Testis (tissue), 2 donors: ENCODE results near the gene PAPOLG.

Experiments used
- POLR2A ChIP-seq: fragments of 450-650 bp; IDR thresholded peaks from one replicate; pipeline ENCODE4 v1.6.1; 2017; ENCODE audit warnings: antibody characterized with exemption, mild to moderate bottlenecking, moderate library complexity
- TF ChIP-seq, protein P1 (sequence below), 3 experiments: fragments of 450-650 bp in 2 of 3; fragments of 200-600 bp in 1 of 3; sonication (generic) in 1 of 3; IDR thresholded peaks; one replicate each; pipeline ENCODE4 v1.5.1; 2016 to 2019; ENCODE audit warnings: antibody characterized with exemption in 3 of 3, mild to moderate bottlenecking in 2 of 3, moderate library complexity in 1 of 3

- no peak for TF ChIP-seq POLR2A
- TF ChIP-seq, protein P1, sequence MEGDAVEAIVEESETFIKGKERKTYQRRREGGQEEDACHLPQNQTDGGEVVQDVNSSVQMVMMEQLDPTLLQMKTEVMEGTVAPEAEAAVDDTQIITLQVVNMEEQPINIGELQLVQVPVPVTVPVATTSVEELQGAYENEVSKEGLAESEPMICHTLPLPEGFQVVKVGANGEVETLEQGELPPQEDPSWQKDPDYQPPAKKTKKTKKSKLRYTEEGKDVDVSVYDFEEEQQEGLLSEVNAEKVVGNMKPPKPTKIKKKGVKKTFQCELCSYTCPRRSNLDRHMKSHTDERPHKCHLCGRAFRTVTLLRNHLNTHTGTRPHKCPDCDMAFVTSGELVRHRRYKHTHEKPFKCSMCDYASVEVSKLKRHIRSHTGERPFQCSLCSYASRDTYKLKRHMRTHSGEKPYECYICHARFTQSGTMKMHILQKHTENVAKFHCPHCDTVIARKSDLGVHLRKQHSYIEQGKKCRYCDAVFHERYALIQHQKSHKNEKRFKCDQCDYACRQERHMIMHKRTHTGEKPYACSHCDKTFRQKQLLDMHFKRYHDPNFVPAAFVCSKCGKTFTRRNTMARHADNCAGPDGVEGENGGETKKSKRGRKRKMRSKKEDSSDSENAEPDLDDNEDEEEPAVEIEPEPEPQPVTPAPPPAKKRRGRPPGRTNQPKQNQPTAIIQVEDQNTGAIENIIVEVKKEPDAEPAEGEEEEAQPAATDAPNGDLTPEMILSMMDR (IDR thresholded peaks at IDR 0.05) = no peak
Observed at GRCh38 chr2:60715561-60715960, 40.5 kb upstream of the PAPOLG start.
